Neural cell (in vitro differentiated cells): ENCODE data around the gene PHOSPHO1.

Experiments
- EZH2 ChIP-seq: fragments of 200-600, 300-800 bp; shearing (Covaris generic), sonication (generic); IDR thresholded peaks from 2 replicates; pipeline ENCODE4 v1.6.1; 2014; ENCODE audit warnings: antibody characterized with exemption, low read length, borderline replicate concordance, mild to moderate bottlenecking; ENCODE audit not compliant: insufficient read depth, poor library complexity, severe bottlenecking
- SMC3 ChIP-seq: fragments of 450-650 bp; conservative IDR thresholded peaks from 2 replicates; pipeline ENCODE4 v1.6.1; 2014; ENCODE audit warnings: antibody characterized with exemption, mild to moderate bottlenecking, moderate library complexity; ENCODE audit not compliant: poor library complexity
- TAF1 ChIP-seq: IDR thresholded peaks from 2 replicates; pipeline ENCODE4 v1.6.1; 2012; ENCODE audit warnings: low read depth
- TF ChIP-seq, protein P1 (sequence below): IDR thresholded peaks from 2 replicates; pipeline ENCODE4 v1.6.1; 2012; ENCODE audit warnings: borderline replicate concordance
- TF ChIP-seq, protein P2 (sequence below): fragments of 450-650 bp; IDR thresholded peaks from 2 replicates; pipeline ENCODE4 v1.5.1; 2014; ENCODE audit warnings: antibody characterized with exemption, mild to moderate bottlenecking, moderate library complexity; ENCODE audit not compliant: poor library complexity, severe bottlenecking

DNA sequence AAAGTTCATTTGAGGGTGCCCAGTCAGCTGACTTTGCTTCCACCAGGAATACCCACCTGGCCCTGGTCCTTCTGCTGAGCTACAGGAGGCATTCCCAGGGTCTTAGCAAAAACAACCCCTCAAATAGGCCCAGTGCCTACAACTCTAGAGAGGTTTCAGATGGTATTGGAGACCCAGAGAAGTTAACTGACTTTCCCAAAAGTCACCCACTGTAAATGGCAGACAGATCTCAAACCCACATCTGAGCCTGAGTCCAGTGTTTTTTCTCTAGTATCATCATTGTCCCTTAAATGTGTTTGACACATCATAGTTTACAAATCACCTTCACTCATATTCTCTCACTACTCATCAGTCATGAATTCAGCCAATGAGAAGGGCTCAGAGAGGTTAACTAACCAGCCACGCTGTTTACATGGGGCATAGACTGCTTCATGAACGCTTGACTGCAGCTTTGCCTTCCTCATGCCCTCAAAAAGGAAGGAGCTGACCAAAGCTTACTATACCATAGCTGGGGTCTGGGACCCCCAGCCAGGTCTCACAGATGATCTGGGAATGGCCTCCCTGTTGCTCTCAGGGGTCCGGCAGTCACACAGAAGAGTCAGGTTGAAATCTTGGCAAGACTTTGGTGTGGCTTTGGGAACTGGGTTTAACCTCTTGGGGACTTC lies 3.7 kb downstream of the PHOSPHO1 start:
- TF ChIP-seq, protein P1, sequence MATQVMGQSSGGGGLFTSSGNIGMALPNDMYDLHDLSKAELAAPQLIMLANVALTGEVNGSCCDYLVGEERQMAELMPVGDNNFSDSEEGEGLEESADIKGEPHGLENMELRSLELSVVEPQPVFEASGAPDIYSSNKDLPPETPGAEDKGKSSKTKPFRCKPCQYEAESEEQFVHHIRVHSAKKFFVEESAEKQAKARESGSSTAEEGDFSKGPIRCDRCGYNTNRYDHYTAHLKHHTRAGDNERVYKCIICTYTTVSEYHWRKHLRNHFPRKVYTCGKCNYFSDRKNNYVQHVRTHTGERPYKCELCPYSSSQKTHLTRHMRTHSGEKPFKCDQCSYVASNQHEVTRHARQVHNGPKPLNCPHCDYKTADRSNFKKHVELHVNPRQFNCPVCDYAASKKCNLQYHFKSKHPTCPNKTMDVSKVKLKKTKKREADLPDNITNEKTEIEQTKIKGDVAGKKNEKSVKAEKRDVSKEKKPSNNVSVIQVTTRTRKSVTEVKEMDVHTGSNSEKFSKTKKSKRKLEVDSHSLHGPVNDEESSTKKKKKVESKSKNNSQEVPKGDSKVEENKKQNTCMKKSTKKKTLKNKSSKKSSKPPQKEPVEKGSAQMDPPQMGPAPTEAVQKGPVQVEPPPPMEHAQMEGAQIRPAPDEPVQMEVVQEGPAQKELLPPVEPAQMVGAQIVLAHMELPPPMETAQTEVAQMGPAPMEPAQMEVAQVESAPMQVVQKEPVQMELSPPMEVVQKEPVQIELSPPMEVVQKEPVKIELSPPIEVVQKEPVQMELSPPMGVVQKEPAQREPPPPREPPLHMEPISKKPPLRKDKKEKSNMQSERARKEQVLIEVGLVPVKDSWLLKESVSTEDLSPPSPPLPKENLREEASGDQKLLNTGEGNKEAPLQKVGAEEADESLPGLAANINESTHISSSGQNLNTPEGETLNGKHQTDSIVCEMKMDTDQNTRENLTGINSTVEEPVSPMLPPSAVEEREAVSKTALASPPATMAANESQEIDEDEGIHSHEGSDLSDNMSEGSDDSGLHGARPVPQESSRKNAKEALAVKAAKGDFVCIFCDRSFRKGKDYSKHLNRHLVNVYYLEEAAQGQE, result no peak
- TF ChIP-seq, protein P2, sequence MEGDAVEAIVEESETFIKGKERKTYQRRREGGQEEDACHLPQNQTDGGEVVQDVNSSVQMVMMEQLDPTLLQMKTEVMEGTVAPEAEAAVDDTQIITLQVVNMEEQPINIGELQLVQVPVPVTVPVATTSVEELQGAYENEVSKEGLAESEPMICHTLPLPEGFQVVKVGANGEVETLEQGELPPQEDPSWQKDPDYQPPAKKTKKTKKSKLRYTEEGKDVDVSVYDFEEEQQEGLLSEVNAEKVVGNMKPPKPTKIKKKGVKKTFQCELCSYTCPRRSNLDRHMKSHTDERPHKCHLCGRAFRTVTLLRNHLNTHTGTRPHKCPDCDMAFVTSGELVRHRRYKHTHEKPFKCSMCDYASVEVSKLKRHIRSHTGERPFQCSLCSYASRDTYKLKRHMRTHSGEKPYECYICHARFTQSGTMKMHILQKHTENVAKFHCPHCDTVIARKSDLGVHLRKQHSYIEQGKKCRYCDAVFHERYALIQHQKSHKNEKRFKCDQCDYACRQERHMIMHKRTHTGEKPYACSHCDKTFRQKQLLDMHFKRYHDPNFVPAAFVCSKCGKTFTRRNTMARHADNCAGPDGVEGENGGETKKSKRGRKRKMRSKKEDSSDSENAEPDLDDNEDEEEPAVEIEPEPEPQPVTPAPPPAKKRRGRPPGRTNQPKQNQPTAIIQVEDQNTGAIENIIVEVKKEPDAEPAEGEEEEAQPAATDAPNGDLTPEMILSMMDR, result no peak
- TF ChIP-seq EZH2, result no peak
- no peak for TF ChIP-seq TAF1
- no peak for TF ChIP-seq SMC3
